ENCODE results near the gene FGF22. TPM values are rescaled to one million over a fixed set of nuclear protein-coding genes. Genes with fewer than 3 reads are reported as not detected.

The FGF22 gene
- total and polyA plus RNA-seq, 2 of the 8 experiments (the other 6 are each of a cell fraction or from before 2014, with no cell fraction given) = 0.44 to 1.7 TPM

DNA sequence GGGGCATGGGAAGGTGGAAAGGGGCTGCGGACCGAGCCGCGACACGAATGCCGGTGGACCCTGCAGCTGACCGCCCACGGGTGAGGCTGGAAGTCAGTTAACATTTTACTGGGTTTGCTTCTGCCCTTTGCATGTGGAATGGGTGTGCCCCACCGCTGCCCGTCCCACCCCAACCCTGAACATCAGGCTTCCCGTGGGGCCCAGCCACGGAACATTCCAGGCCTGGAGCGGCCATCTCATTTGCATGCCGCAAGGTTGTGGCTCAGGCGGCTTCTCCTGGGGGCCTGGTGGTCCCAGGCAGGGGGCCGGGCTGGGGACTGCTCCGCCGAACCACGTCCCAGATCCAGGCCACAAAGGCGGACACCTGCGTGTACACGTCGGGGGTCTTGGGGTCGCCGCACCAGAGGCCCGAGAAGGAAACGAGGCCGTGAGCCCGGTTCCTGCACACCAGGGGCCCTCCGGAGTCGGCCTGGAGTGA, 45.8 kb downstream of the FGF22 start:
- Histone ChIP-seq H3K27me3 (replicated peaks in 1 of 4; ENCODE audit: control insufficient read depth in 3 of 4, extremely low read depth in 1 of 4, insufficient read depth in 3 of 4, low read length in 3 of 4) (0 out of 7 replicates have a peak, but pooled peaks cover 0 to 2% (median 0%) of the 10 kb centered on the region in 4 experiments), H3K23me2 (ENCODE audit: low read depth, low read length) (peaks cover 2% of the 10 kb centered on the region; the same call in 1 of the 2 replicates), H4K8ac (ENCODE audit: extremely low read depth, insufficient read depth, low read length) (peak overlapping the region; percentile 79; the same call in 1 of the 2 replicates), H3K4ac (replicated peaks; ENCODE audit: insufficient read length, low read depth, low read length) (no peak overlapping the region), H3K9ac (replicated peaks in 1 of 4; ENCODE audit: extremely low read depth in 1 of 4, low read depth in 3 of 4, low read length in 3 of 4) (no peak overlapping the region), H3K4me2 (ENCODE audit: insufficient read depth in 1 of 2, low read depth in 2 of 2, low read length in 2 of 2) (no peak overlapping the region), H2BK12ac (ENCODE audit: low read depth, low read length) (no peak overlapping the region), H4K5ac (ENCODE audit: insufficient read length, low read depth, low read length) (no peak overlapping the region), H3K18ac (ENCODE audit: extremely low read depth, low read length) (no peak overlapping the region), H2BK5ac (ENCODE audit: low read depth, low read length) (no peak overlapping the region), H4K20me1 (replicated peaks in 1 of 2; ENCODE audit: control insufficient read depth in 1 of 2, insufficient read depth in 2 of 2, low read length in 2 of 2) (peaks cover 0 to 1% of the 10 kb centered on the region in 2 experiments), H3K4me3 (ENCODE audit: extremely low read depth in 1 of 4, insufficient read depth in 2 of 4, low read depth in 3 of 4, low read length in 4 of 4) (no peak overlapping the region), H3K27ac (ENCODE audit: low read depth, low read length) (no peak overlapping the region), H3K9me3 (ENCODE audit: insufficient read depth in 2 of 2, low read depth in 1 of 2, low read length in 1 of 2) (no peaks in the 10 kb centered on the region; a peak in 1 of 4 replicates), H3K56ac (replicated peaks; ENCODE audit: insufficient read length, low read depth, low read length) (no peak overlapping the region), H3K4me1 (replicated peaks in 1 of 4; ENCODE audit: control insufficient read depth in 3 of 4, insufficient read depth in 4 of 4, low read length in 3 of 4) (no peaks in the 10 kb centered on the region; a peak in 1 of 7 replicates), H3K36me3 (ENCODE audit: control insufficient read depth in 2 of 4, insufficient read depth in 4 of 4, low read length in 3 of 4) (no peaks in the 10 kb centered on the region), H2BK120ac (replicated peaks; ENCODE audit: low read depth, low read length) (no peak overlapping the region), H3K23ac (ENCODE audit: insufficient read length) (no peak overlapping the region), H3K79me1 (ENCODE audit: low read depth, low read length) (no peaks in the 10 kb centered on the region), H3K79me2 (ENCODE audit: control insufficient read depth in 1 of 2, insufficient read depth in 2 of 2, low read length in 2 of 2) (no peaks in the 10 kb centered on the region), H2BK15ac (ENCODE audit: low read length) (no peak overlapping the region), H4K91ac (replicated peaks; ENCODE audit: insufficient read length, low read length) (peak overlapping the region; percentile 65), H2AFZ (ENCODE audit: low read length) (no peak overlapping the region; the same call in 1 of the 2 replicates), H2BK20ac (ENCODE audit: low read length) (no peak overlapping the region), H3K14ac (ENCODE audit: insufficient read length) (no peak overlapping the region), H2AK5ac (ENCODE audit: low read depth, low read length) (no peak overlapping the region)
- 89% methylated on average over 21 of the region's 31 CpGs; no CpG with 5 or more reads in 1 of the 2 experiments for WGBS, 2 experiments (ENCODE audit: extremely low coverage in 1 of 2, insufficient coverage in 1 of 2, insufficient read length in 1 of 2, insufficient replicate concordance in 2 of 2, low coverage in 1 of 2, low lambda C conversion rate in 2 of 2, missing lambda C conversion rate in 1 of 2)
- no peak for DNase-seq (ENCODE audit: low read depth in 1 of 2, low spot score in 2 of 2)
- ChIA-PET POLR2A (ENCODE audit: partially characterized antibody) (interaction anchor here (0.8 to 1.7 kb wide), 2 partner anchors 9 to 51 kb away, joined by 3 to 4 read pairs; no protein-coding TSS in a partner anchor), CTCF (ENCODE audit: partially characterized antibody) (no interaction called here)
- FAIRE-seq = no peak
- TF ChIP-seq TEAD4 (IDR thresholded peaks at IDR 0.05; ENCODE audit: low read depth, low read length) (0 out of 2 replicates have a peak, but pooled peaks have one; percentile 12), BRCA1 (IDR thresholded peaks at IDR 0.05; ENCODE audit: low read depth, low read length) (no peak), RBBP5 (IDR thresholded peaks at IDR 0.05; ENCODE audit: borderline replicate concordance, low read depth, low read length) (no peak), NRF1 (IDR thresholded peaks at IDR 0.05; ENCODE audit: low read depth, low read length) (no peak)
- TF ChIP-seq, protein P1, sequence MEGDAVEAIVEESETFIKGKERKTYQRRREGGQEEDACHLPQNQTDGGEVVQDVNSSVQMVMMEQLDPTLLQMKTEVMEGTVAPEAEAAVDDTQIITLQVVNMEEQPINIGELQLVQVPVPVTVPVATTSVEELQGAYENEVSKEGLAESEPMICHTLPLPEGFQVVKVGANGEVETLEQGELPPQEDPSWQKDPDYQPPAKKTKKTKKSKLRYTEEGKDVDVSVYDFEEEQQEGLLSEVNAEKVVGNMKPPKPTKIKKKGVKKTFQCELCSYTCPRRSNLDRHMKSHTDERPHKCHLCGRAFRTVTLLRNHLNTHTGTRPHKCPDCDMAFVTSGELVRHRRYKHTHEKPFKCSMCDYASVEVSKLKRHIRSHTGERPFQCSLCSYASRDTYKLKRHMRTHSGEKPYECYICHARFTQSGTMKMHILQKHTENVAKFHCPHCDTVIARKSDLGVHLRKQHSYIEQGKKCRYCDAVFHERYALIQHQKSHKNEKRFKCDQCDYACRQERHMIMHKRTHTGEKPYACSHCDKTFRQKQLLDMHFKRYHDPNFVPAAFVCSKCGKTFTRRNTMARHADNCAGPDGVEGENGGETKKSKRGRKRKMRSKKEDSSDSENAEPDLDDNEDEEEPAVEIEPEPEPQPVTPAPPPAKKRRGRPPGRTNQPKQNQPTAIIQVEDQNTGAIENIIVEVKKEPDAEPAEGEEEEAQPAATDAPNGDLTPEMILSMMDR (IDR thresholded peaks at IDR 0.05; ENCODE audit: control extremely low read depth in 1 of 3, insufficient read depth in 1 of 3, low read depth in 1 of 3, low read length in 3 of 3) = no peak
